Transverse colon (tissue), 3 donors: Measurements from ENCODE around the gene IGSF21.

Experiments used
- CTCF ChIP-seq, 5 experiments: fragments of 200-600 bp in 3 of 5; fragments of 450-650 bp in 2 of 5; sonication (generic) in 3 of 5; IDR thresholded peaks; 1 replicate in 2 of 5; 2 replicates in 3 of 5; pipeline ENCODE4 v1.5.1; 2016 to 2017; ENCODE audit warnings: antibody characterized with exemption in 5 of 5, inconsistent platforms in 3 of 5, mild to moderate bottlenecking in 2 of 5, moderate library complexity in 1 of 5
- EP300 ChIP-seq: sonication (generic); formaldehyde crosslinking; IDR thresholded peaks from one replicate; pipeline ENCODE4 v1.6.1; 2017; ENCODE audit warnings: antibody characterized with exemption, low read depth

GRCh38 chr1:18085387-18086074, 22.1 kb upstream of the IGSF21 start:
- no peak for TF ChIP-seq EP300
- no peak for TF ChIP-seq CTCF (IDR thresholded peaks at IDR 0.05)
